GM18511 (cell line): ENCODE measurements around the gene ERAL1.
"Not testable (repeated sequence)": the region's sequence is repeated elsewhere in the genome, so short reads cannot be mapped to it uniquely, and the experiment has no call there.

ENCODE experiments used
- ATAC-seq: cut with Tn5 transposase; IDR thresholded peaks from one replicate; pipeline ENCODE4 v1.9.1; 2021; ENCODE audit warnings: mild to moderate bottlenecking, moderate library complexity; ENCODE audit not compliant: unreplicated experiment

The ERAL1 gene

DNA sequence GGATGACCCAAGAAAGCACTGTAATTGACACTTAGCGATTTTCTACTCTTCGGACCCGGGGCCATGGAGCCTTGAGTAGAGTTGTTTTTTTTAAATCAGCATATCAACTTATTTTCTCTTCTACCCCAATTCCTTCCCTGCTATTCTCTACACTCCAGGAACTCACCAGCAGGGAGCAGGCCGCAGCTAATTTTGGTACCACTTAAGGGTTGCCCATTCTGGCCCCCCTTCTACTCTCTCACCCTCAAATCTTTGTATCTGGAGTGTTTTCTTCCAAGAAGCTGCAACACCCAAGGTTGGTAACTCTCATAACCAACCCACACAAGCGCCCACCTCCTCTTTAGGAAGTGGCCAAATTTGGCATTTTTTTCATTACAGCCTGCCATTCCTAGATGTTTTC, 5.5 kb upstream of the ERAL1 start:
- ATAC-seq, result no peak

DNA sequence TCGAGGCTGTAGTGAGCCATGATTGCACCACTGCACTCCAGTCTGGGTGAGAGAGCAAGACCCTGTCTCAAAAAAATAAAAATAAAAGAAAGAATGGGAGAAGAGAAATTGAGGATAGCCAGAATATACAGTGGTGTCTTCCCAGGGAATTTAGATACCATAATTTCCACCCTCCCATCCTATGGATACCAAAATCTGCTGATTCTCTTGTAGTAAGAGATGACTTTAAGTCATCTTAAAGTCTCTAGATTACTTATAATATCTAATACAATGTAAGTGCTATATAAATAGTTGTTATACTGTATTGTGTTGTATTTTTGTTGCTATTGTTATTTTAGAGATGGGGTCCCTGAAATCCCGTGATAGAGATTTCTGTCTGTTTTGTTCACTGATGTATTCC, 1.5 kb upstream of the ERAL1 start:
- ATAC-seq, result no peak

DNA sequence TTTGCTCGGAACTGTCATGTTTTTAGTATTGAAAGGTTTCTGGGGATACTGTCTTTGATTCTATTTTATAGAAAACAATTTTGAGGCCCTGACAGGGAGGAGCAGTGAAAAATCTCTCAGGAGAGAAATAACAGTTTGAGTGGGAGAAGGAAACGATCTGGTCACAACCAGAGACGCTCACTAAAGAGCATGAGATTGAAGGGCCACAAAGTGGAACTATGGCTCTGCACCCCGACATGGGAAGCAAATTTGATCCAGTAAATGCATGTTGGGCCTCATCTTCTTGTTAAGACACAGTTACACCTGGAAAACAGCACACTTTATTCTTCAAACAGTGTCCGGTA, 492 bp downstream of the ERAL1 start:
- ATAC-seq, result no peak

DNA sequence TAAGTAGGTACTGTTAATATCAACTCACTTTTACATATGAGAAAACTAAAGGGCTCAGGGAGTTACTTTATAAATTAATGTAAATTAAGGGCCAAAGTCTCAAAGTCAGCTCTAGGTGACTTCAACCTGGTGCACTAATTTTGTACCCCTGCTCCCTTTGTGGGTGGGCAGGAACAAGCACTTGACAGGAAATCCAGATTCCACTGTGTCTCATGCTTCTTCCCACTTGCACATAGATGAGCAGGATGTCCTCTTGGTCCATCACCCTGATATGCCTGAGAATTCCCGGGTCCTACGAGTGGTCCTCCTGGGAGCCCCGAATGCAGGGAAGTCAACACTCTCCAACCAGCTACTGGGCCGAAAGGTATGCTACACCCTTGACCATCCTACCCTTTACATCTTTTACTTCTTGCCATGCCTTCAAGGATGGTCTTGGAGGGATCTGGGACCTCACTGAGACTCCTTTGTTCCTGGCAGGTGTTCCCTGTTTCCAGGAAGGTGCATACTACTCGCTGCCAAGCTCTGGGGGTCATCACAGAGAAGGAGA, 1.3 kb downstream of the ERAL1 start:
- no peak for ATAC-seq

DNA sequence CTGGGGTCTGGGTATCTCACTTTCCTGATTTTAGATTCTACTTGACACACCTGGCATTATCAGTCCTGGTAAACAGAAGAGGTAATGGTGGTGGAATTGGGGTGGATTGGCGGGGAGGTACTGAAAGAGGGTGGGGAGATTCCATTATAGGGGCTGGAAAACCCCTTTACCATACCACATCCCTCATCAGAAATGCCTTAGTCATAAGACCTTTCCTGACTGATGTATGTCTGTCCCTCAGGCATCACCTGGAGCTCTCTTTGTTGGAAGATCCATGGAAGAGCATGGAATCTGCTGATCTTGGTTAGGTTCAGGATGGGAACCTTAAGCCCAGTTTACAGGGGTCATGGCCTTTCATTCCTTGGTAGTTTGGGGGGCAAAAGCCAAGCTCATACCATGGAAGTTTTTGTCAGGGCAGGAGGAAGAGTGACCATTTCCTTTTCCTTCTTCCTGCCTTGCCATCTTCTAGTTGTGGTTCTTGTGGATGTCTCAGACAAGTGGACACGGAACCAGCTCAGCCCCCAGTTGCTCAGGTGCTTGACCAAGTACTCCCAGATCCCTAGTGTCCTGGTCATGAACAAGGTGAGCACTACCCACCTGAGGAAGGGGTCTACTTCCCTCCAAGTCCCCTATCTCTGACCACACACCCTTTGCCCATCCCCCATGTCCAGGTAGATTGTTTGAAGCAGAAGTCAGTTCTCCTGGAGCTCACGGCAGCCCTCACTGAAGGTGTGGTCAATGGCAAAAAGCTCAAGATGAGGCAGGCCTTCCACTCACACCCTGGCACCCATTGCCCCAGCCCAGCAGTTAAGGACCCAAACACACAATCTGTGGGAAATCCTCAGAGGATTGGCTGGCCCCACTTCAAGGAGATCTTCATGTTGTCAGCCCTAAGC, 3.3 kb downstream of the ERAL1 start:
- ATAC-seq, result no peak

DNA sequence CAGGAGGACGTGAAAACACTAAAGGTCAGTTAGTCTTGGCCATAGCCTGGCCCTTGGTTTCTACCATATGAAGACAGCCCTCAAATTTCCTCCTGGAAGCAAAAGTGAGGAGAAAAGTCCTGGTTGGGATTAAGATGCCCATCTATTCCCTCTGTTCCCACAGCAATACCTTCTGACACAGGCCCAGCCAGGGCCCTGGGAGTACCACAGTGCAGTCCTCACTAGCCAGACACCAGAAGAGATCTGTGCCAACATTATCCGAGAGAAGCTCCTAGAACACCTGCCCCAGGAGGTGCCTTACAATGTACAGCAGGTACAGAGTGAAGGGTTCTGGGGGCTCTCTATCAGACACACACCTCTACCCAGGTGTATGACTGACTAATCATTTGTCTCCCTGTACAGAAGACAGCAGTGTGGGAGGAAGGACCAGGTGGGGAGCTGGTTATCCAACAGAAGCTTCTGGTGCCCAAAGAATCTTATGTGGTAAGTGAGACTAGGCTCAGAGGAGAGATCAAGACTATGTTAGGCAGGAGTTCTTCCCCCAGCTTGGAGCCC, 4.1 kb downstream of the ERAL1 start:
- ATAC-seq, result no peak

DNA sequence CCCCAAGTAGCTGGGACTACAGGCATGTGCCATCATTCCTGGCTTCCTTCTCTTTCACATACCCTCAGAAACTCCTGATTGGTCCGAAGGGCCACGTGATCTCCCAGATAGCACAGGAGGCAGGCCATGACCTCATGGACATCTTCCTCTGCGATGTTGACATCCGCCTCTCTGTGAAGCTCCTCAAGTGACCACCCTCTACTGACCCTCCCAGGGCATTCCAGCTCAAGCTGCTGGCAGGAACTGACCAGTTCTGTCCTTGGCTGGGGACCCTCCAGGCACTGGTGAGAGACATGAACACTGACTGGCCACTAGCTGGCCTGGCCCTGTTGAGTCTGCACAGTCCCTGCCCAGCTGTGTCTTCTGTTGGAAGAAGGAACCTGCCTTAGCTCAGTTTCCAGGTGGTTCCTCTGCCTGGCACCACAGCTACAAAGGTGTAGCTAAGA, 5.6 kb downstream of the ERAL1 start:
- no peak for ATAC-seq

DNA sequence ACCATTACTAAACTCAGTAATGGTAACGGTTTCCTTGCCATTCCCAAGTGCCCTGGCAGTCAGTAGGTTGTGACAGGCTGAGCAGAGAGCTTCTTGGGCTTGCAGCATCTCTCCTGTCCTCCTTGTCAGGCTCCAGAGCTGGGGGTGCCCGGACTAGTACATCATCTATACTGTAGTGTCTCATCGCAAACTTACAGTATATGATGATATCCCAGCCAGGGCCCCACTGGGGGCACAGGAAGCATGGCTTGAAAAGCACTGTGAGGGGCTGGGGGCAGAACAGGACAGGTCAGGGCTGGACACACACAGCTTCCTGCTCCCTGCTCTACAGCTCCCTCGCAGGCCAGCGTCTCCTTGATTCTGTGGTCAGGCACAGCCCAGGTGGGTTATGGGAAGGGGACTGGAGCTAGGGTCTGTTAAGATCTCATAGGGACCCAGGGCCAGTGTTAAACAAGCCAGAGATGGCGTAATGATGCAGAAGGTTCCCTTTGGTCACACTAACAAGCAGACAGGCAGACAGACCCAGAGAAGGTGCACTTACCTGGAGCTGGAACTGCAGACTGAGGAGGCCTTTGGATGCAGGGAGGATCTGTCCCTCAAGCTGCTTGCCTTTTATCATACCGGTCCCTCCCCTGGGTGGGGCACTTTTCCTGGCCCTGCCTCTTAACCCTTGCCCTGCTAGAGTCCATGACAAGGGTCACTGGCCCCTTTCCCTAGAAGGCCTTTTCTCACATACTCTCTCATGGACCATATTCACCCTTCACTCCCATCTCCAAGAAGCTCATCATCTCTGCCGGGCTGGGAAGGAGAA, 6.8 kb downstream of the ERAL1 start:
- ATAC-seq, result no peak

DNA sequence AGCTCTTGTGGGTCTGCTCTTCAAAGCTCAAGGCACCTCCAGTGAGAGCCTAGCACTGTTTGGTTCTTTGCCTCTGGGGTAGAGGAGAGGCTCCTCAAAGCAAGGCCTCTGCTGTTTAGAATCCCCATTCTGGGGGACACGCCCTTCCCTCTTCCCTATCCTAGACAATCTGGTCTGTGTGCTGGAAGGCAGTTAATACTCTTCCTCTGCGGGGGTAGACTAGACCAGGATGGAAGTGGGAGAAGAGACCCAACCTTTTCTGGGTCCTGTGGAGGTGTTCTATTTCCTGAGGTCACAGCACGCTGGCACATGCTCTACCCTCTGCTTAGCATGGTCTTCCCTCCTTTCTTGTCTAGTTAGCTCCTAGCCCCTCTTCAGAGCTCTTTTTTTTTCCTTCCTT, 7.7 kb downstream of the ERAL1 start:
- no peak for ATAC-seq

DNA sequence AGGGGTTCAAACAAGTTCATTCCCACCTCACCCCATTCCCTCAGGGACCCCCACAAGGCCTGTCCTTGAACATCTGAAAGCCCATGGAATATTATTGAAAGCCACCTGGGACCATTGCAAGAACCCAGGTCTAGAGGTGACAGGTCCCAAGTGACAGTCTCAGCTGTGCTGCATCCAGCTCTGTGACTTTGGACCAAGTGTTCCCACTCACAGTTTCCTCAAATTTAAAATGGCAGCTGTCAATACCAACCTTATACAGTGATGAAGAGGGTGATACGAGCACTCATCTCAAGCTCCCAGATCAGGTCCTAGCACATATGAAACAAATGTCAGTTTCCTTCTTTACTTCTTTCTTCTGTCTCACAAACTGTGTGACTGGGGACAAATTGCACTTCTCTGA, 9.1 kb downstream of the ERAL1 start:
- no peak for ATAC-seq

DNA sequence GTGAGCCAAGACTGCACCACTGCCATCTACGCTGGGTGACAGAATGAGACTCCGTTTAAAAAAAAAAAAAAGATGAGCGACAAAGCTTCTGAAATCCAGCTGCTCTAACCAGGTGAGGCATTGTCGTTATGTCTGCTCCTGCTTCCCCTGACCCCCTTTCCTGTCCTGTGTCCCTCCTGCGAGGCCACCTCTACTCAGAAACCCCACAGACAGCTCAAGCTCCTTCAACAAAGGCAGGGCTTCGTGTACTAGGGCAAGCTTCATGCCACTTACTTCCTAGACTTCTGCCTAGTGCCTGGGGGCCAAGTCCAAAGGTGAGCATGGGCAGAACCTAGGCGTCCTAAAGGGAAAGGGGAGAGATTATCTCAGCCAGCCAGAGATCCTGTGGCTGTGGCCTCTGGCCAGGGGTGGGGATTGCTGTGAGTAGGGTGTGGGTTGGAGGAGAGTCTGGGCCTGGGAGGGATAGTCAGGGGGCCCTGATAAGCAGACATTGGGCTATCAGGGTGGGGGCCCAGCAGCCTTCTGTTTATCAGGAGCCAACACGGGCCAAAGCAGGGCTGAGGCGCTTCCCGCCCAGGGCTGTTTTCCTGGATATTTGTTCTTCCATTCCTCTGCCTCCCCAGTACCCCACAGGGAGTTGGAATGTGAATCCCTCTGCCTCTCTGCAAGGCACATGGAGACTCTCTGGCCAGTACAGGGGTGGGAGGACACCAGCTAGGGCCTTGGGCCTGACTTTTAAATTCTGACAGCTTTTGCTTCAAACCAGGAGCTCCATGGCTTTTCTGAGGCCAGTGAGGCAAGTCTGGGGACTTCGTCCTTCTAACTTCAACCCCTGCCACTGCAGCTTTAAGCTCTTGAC, 10.4 kb downstream of the ERAL1 start:
- no peak for ATAC-seq

DNA sequence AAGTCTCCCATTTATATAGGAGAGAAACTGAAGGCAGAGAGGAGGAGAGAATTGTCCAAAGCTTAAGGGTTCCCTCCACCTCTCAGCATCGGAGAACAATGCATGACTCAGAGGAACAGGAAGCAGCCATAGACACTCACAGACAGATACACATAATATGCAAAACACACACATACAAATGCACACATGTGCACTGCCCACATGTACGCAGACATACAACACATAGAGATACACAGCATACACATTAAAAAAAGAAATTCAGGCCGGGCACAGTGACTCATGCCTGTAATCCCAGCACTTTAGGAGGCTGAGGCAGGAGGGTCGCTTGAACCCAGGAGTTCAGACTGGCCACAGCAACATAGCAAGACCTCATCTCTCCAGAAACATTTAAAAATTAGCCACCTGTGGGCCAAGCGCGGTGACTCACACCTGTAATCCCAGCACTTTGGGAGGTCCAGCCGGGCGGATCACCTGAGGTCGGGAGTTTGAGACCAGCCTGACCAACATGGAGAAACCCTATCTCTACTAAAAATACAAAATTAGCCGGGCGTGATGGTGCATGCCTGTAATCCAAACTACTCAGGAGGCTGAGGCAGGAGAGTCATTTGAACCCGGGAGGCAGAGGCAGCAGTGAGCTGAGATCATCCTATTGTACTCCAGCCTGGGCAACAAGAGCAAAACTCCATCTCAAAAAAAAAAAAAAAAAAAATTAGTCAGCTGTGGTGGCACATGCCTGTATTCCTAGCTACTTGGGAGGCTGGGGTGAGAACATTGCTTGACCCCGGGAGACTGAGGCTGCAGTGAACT, 11.3 kb downstream of the ERAL1 start:
- no peak for ATAC-seq

DNA sequence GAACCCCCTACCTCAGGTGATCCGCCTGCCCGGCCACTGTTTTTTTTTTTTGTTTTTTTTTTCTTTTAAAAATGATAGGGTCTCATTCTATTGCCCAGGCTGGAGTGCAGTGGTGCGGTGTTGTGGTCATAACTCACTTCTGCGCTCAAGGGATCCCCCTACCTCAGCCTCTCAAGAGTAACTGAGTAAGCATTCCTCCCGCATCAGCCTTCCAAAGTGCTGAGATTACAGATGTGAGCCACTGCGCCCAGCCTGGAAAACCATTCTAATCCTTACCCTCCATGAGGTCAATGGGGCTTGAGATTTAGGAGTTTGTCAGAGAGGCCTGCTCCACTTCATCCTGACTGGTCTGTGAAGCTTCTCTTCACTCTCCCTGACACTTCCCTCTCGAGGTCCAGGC, 12.5 kb downstream of the ERAL1 start:
- ATAC-seq, result no peak

DNA sequence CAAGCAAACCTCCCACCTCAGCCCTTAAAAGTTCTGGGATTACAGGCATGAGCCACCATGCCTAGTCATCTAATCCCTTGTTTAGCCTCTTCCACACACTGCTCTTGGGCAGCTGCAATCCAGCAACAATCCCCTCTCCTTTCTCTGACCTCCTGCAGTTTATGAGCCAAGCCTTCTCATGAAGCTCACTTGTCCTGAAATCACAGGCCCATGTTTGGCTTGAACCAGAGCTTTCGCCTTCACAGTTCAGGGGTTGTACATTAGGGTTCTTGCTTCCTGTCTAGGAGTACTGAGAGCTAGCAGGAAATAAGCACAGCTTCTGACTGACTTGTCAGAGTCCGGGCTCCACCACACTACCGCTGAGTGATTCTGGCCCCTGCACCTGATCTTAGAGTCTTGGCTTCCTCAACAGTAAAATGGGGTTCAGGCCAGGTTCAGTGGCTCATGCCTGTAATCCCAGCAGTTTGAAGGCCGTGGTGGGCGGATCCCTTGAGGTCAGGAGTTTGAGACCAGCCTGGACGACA, 16.3 kb downstream of the ERAL1 start:
- no peak for ATAC-seq

DNA sequence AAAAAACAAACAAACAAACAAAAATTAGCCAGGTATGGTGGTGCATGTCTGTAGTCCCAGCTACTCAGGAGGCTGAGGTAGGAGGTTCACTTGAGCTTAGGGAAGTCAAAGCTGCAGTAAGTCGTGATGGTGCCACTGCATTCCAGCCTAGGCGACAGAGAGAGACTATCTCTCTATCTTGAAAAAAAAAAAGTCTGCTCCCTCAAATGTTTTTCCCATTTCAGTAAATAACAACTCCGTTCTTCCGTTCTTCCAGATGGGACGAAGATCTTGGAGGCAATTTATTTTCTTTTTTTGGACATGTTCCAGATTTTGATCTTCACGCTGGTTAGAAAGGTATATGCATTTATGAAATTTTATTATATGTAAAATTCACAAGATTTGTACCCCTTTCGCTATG, 19.0 kb downstream of the ERAL1 start:
- ATAC-seq, result no peak

DNA sequence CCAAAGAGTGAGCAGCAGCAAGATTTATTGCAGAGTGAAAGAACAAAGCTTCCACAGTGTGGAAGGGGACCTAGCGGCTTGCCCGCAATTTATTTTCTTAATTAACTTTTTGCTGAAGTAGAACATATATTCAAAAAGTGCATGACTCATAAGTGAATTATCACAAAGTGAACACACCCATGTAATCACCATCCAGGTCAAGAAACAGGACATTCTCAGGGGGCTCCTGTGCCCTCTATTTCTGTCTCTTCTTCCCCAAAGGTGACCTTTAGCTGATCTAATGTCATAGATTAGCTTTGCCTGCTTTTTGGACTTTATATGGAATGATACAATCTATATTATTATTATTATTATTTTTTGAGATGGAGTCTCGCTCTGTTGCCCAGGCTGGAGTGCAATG, 19.9 kb downstream of the ERAL1 start:
- no peak for ATAC-seq

DNA sequence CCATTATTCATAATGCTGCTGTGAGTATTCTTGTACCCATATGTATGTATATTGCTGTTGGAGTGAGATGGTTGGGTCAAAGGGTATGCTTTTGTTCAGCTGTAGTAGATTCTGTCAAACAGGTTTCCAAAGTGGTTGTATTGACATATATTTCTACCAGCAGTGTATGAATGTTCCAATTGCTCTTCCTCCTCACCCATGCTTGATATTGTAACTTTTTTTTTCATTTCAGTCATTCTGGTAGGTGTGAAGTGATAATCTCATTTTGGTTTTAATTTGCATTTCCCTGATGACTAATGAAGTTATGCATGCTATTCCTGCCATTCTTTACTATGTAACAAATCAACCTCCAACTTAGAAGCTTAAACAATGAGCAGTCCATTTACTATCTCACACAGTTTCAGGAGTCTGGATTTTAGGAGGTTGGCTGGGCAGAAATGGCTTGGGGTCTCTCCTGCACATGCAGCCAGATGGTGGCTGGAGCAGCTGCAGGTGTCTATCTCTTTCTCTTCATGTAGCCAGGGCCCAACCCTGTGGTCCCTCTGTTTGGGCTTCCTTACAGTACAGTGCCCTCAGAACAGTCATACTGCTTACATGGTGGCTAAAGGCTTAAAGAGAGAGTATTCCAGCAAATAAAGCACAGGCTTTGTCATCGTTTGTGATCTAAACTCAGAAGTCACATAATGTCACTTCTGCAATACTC, 21.2 kb downstream of the ERAL1 start:
- ATAC-seq, result no peak

DNA sequence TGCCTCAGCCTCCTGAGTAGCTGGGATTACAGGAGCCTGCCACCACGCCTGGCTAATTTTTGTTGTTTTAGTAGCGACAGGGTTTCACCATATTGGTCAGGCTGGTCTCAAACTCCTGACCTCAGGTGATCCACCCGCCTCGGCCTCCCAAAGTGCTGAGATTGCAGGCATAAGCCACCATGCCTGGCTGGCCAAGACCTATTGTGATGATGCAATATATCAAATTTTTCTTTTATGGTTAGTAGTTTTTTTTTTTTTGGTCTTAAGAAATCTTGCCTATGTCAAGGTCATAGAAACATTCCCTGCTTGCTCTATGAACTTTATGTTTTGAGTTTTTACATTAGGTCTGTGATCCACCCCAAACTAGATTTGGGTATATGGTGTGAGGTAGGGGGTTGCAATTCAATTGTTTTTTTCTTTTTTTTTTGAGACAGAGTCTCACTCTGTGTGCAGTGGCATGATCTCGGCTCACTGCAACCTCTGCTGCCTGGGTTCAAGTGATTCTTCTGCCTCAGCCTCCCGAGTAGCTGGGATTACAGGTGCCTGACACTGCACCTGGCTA, 22.4 kb downstream of the ERAL1 start:
- not testable (repeated sequence) for ATAC-seq
